GM21447 (cell line): Measurements from ENCODE around the gene C1QTNF4.
"Not testable (repeated sequence)": the region's sequence is repeated elsewhere in the genome, so short reads cannot be mapped to it uniquely, and the experiment has no call there.

Experiments used
- ATAC-seq: cut with Tn5 transposase; IDR thresholded peaks from one replicate; pipeline ENCODE4 v1.9.1; 2021; ENCODE audit not compliant: unreplicated experiment

Gene C1QTNF4

DNA sequence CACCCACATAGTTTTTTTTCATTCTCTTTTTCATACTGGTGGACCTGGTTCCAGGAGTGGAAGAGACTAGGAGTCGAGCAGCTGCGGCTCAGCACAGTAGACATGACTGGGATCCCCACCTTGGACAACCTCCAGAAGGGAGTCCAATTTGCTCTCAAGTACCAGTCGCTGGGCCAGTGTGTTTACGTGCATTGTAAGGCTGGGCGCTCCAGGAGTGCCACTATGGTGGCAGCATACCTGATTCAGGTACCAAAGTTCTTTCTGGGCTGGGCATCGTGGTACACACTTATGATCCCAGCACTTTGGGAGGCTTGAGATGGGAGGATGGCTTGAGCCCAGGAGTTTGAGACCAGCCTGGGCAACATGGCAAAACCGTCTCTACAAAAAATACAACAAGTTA is 24.6 kb downstream of the C1QTNF4 start:
- no peak for ATAC-seq

DNA sequence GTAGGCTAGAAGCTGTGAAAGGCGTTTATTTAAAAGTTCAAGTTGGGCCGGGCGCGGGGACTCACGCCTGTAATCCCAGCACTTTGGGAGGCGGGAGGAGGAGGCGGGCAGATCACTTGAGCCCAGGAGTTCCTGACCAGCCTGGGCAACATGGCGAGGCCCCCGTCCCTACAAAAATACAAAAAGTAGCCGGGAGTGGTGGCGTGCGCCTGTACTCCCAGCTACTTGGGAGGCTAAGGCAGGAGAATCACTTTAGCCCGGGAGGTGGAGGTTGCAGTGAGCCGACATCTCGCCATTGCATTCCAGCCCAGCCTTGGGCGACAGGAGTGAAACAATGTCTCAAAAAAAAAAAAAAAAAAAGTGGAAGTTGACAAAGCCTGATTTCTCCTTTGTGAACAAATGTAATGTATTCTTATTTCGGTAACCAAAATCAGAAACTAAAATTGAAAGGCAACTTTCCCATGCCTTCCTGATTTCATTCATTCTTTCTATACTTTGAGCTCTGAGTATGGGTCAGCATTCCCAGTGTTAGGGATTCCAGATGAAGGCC is 28.0 kb downstream of the C1QTNF4 start:
- no peak for ATAC-seq

DNA sequence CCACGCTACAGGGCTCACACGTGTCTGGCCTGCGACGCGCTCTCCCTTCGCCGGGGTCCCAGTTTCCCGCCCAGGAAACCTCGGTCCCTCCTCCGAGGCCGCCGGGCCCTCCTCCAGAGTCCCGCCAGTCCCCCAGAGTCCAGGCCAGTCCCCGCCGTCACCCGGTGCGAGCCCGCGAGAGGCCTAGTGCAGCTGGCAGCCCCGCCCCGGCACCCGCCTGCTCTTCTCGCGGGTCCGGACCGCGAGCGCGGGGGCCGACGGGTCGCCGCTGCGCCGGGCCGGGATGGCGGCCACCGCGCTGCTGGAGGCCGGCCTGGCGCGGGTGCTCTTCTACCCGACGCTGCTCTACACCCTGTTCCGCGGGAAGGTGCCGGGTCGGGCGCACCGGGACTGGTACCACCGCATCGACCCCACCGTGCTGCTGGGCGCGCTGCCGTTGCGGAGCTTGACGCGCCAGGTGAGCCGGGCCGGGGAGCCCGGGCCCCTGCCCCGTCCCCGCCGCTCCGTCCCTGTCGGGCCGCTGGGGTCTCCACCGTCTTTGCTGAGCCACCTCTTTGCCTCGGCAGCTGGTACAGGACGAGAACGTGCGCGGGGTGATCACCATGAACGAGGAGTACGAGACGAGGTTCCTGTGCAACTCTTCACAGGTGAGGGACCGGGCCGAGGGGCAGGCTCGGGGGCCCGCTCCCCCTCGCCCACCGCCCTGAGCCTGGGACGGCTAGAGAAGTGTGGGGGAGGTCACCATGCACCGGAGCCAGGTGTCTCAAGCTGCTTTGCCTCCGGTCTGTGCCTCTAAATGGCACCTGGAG is 28.7 kb downstream of the C1QTNF4 start, which contains the start of gene PTPMT1:
Gene PTPMT1 (plus strand): TSS at position 260 of the 809 bp plus-strand sequence. CDS start 24 bp downstream, at position 284.
- ATAC-seq: peak; percentile 81

DNA sequence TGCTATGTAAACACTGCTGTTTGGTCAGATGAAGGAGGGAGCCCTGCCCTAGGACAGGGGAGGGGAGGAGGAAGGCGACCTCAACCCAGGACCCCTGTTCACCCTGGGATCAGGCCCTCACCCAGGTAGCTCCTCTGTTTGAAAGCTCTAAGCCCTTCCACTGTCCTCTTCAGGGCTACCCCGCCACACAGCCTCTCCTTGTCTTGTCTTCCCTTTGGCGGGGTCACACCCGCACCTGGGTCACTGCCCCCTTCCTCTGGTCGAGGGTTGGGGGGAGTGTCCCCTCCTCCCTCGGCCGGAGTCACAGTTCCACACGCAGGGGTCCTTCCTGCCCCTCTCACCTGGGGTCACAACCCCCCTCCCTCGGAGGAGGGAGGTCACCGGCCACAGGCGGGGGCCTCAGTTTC is 29.3 kb downstream of the C1QTNF4 start:
- ATAC-seq: peak; percentile 6

DNA sequence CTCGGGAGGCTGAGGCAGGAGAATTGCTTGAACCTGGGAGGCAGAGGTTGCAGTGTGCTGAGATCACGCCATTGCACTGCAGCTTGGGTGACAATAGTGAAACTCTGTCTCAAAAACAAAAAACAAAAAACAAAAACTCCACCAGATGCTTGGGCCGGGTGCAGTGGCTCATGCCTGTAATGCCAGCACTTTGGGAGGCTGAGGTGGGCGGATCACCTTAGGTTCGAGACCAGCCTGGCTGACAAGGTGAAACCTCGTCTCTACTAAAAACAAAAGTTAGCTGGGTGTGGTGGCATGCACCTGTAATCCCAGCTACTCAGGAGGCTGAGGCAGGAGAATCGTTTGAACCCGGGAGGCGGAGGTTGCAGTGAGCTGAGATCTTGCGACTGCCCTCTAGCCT is 29.8 kb downstream of the C1QTNF4 start:
- ATAC-seq: not testable (repeated sequence)

DNA sequence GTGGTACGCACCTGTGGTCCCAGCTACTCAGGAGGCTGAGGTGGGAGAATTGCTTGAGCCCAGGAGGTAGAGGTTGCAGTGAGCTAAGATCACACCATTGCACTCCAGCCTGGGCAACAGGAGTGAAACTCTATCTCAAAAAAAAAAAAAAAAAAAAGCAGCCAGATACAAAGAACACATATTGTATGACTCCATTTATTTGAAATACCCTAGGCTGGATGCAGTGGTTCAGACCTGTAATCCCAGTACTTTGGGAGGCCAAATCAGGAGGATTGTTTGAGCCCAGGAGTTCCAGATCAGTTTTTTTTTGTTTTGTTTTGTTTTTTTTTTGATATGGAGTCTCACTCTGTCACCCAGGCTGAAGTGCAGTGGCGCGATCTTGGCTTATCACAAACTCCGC is 31.8 kb downstream of the C1QTNF4 start:
- not testable (repeated sequence) for ATAC-seq

DNA sequence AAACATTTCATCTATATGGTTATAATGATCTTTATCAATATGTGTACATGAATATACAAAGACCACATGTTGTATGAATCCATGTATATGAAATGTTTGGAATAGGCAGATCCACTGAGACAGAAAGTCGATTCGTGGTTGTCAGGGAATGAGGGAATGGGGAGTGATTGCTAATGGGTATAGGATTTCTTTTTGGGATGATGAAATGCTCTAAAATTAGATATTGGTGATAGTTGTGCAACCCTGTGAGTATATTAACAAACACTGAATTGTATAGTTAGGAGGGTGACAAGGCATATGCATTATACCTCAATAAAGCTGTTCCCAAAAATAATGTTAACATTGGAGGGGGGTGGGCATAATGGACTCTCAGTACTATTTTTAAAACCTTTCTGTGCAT is 33.8 kb downstream of the C1QTNF4 start:
- no peak for ATAC-seq

DNA sequence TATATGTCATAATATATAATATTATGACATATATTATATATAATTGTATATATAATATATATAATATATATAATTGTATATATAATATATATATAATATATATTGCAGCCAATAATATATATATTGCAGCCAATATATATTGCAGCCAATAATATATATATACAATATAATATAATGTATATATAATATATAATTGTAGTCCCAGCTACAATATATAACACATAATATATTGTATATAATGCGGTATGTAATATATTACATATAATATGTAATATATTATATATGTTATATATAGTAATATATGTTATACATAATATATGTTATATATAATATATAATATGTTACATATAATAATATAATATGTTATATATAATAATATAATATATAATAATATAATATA is 35.5 kb downstream of the C1QTNF4 start:
- no peak for ATAC-seq

DNA sequence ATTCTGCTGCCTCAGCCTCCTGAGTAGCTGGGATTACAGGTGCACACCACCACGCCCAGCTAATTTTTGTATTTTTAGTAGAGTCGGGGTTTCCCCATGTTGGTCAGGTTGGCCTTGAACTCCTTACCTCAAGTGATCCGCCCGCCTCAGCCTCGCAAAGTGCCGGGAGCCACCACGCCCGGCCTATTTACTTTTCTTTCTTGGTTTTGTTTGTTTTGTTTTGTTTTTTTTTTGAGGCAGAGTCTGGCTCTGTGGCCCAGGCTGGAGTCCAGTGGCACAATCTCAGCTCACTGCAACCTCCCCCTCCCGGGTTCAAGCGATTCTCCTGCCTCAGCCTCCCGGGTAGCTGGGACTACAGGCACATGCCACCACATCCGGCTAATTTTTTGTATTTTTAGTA is 37.2 kb downstream of the C1QTNF4 start:
- not testable (repeated sequence) for ATAC-seq

DNA sequence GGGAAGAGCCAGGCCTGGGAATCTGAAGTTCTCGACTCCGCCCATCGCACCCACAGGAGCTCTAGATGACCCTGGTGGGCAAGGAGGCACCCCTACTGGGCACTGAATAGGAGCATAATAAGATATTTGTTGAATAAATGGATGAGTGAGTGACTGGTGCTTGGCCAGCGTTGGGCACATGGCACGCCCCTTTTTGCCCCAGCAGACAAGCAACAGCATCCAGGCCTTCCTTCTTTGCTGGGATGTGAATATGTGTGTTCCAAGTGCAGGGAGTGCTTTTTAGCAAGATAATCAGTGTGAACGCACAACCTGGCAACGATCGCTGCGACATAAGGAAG is 40.8 kb downstream of the C1QTNF4 start:
- ATAC-seq: peak; percentile 25

DNA sequence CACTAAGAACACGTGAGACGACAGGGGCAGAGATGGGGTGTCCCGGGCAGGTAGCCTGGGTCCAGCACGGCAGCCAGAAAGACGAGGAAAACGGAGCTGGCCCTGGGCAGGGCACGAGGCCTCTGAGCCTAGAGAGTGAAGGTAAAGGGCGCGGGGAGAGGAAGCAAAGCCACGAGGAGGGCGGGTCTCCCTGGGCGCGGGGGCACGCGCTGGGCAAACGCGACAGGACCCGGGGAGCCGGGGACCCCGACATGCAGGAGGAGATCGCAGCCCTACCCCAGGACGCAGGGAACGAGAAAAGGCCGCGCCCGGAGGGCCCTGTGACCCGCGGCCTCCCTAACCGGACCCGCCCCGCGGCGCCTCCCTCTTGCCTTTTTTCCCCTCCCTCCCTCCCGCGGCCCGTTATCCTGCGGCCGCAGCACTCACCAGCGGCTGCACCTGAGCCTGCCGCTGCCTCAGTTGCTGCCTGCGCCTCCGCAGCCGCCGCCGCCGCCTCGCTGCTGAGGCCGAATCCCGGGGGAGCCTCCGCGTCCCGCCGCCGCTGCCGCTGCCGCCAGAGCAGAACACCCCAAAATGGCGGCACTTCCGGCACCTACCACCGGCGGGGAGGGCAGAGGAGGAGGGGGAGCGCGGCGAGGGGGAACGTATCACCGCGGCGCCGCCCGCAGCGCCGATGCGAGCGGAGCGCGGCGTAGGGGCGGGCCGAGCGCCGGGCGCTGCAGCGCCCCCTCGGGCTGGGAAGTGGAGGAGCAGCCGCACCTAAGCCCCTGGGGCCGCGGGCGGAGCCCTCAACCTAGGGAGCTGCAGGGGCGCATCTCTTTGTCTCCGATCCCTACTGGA is 41.4 kb downstream of the C1QTNF4 start, which contains the start of gene CELF1:
Gene CELF1 (minus strand): TSS at position 567 of the 840 bp plus-strand sequence. CDS start 53,609 bp downstream, outside the sequence.
- peak; percentile 89 for ATAC-seq

DNA sequence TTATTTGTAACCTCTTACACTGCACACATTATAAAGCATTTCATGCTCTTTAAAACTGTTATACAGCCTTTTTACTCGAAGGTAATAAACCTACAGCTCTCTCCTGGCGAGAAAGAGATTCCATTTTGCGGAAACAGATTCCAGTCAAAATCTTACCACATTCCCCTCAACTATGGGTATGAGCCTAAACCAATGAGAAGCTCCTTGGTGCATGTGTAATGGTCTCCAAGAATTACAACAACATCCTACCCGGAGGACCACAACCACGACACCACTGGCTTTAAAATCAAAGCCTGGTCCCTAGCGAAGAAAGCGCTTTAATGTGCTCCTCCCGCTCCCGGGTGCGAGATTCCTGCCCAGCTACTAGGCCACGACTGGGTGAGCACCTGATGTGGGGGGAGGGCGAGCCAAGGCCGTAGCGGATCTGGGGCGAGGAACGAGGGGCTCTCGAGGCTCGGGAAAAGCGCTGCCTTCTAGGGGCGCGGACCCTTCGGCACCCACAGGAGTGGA is 42.1 kb downstream of the C1QTNF4 start:
- ATAC-seq: peak; percentile 10

DNA sequence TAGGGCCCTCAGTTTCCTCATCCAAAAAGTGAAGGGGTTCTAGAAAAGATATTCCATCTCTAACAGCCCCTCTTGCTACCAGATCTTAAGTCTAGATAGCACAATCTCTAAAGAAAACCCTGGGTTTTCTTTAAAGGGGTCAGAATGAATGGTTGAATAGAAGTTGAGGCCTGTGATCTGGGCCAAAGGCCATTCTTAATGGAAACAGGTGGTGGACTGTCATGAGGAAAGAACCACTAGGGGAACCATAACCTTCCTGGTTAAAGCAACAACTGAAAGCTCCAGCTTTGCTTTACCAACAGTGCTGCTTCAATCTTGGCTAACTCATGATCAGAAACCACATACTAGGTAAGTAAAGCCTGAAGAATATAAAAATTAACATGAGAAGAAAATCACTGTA is 43.1 kb downstream of the C1QTNF4 start:
- no peak for ATAC-seq

DNA sequence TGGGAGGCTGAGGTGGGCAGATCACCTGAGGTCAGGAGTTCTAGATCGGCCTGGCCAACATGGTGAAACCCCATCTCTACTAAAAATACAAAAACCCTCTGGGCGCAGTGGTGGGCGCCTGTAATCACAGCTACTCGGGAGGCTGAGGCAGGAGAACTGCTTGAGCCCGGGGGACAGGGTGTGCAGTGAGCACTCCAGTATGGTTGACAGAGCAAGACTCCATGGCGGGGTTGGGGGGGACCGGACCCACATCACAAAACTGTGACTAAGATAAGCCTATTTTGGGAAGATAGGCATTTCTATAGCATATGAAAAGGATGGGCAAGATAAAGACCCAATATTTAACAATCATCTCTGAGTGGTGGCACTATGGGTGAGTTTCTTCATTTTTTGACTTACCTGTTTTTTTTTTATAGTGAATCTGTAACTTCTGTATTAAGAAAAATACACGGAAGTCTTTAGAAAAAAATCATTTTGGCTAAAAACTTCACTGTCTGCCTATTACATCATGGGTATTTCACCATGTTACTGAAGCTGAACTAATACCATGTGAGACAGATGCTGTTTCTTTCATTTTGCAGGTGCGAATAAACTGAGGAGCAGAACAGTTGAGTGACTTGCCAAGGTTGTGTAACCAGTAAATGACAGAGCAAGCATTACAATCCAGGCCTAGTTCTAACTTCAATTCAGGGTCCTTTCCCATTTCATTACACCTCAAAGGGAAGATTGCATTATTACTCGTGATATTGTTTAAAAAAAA is 43.7 kb downstream of the C1QTNF4 start:
- no peak for ATAC-seq

DNA sequence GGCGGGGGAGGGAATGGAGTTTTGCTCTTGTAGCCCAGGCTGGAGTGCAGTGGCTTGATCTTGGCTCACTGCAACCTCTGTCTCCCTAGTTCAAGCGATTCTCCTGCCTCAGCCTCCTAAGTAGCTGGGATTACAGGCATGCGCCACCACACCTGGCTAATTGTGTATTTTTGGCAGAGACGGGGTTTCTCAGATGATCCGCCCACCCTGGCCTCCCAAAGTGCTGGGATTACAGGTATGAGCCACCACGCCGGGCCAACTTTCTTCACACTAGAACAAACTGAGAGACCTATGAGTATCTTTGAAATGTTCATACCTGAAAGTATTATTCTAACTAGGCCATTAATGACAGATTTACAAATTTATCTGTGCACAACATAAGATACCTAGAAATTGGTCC is 47.9 kb downstream of the C1QTNF4 start:
- ATAC-seq: not testable (repeated sequence)

DNA sequence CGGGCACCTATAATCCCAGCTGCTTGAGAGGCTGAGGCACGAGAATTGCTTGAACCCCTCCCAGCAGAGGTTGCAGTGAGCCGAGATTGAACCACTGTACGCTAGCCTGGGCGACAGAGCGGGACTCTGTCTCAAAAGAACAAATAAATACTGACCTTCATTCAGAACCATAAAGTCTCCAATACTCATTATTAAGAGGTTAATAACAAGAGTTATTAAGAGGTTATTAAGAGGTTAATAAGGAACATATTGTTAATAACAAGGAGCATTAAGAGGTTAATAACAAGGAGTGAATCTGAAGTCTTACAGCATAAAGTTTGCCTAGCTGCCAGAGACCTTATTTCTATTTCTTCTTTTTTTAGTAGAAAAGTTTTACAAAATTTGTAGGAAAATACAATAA is 48.9 kb downstream of the C1QTNF4 start:
- no peak for ATAC-seq

DNA sequence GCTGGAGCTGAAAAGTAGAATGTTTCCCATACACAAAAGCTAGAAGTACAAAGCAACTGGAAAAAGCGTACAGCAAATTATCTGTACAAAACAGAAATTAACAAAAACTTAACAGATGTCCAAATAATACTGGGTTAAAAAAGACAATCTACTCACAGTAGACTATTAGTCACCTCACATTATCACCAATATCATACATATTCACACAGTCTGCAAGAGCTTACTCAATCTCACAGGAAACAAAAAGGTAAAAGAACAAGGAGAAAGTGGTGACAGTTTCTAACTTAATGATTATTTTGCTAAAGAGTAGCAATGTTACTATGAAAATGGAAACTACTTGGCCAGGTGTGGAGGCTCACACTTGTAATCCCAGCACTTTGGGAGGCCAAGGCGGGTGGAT is 53.1 kb downstream of the C1QTNF4 start:
- ATAC-seq: no peak

DNA sequence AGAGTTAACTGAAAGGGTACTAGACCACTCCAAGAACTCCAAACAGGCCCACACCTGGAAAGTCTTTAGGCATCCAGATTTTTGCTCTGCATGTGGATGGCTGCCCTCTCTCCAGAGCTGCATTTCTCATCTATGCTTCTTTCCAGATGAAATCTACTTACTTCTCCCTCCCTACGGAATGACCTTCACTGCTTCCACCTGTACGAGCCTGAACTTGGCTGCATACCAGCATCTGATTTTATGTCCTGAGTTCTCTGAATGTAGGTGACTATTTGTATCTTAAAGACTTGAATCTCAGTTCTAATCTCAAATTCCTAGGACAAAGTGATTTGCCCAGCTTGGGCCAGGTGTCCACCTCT is 54.6 kb downstream of the C1QTNF4 start:
- ATAC-seq: no peak
